ENCODE measurements around the gene PCP2. TPM values are rescaled to one million over a fixed set of nuclear protein-coding genes. Genes with fewer than 3 reads are reported as not detected.

The PCP2 gene
- total and polyA plus RNA-seq, 2 of the 13 experiments (the other 11 are each of a cell fraction or from before 2014, with no cell fraction given): 0.62 TPM; not detected in 1

- no peak for TF ChIP-seq SOX13 (IDR thresholded peaks at IDR 0.05)
- no peak for TF ChIP-seq SOX13 (CRISPR knock-in tag; conservative IDR thresholded peaks at IDR 0.05 in 1 of 2, IDR thresholded peaks at IDR 0.05 in 1 of 2)
- peak; percentile 100 for TF ChIP-seq ZNF552 (CRISPR knock-in tag; IDR thresholded peaks at IDR 0.05; ENCODE audit: borderline replicate concordance)
- TF ChIP-seq JUND (CRISPR knock-in tag; IDR thresholded peaks at IDR 0.05): no peak
- peak; percentile 36; the same call in 1 of the 2 replicates for TF ChIP-seq RAD21 (CRISPR knock-in tag; IDR thresholded peaks at IDR 0.05)
- no peak for TF ChIP-seq ZNF841 (CRISPR knock-in tag; IDR thresholded peaks at IDR 0.05; ENCODE audit: borderline replicate concordance)
- no peak for TF ChIP-seq NR2F2 (IDR thresholded peaks at IDR 0.05; ENCODE audit: borderline replicate concordance, low read depth)
- TF ChIP-seq ATAD3A (CRISPR knock-in tag; IDR thresholded peaks at IDR 0.05): no peak
- no peak for TF ChIP-seq GZF1 (CRISPR knock-in tag; IDR thresholded peaks at IDR 0.05)
- TF ChIP-seq SRSF1 (optimal IDR thresholded peaks at IDR 0.05; ENCODE audit: low read depth, low read length): no peak
- TF ChIP-seq GATAD2A (CRISPR knock-in tag; IDR thresholded peaks at IDR 0.05): peak; percentile 35; the same call in 1 of the 2 replicates
- no peak for TF ChIP-seq GTF2F1 (IDR thresholded peaks at IDR 0.05; ENCODE audit: low read length)
- TF ChIP-seq MAZ (IDR thresholded peaks at IDR 0.05; ENCODE audit: borderline replicate concordance, low read depth, low read length): peak; percentile 55; the same call in 1 of the 2 replicates
- no peak for TF ChIP-seq MAZ (CRISPR knock-in tag; IDR thresholded peaks at IDR 0.05; ENCODE audit: low read depth)
- no peak for TF ChIP-seq MYC (CRISPR knock-in tag; IDR thresholded peaks at IDR 0.05; ENCODE audit: borderline replicate concordance)
- TF ChIP-seq RELA (CRISPR knock-in tag; IDR thresholded peaks at IDR 0.05): no peak
- TF ChIP-seq ZNF282 (IDR thresholded peaks at IDR 0.05; ENCODE audit: partially characterized antibody): no peak
- no peak for TF ChIP-seq ZNF276 (CRISPR knock-in tag; IDR thresholded peaks at IDR 0.05; ENCODE audit: low read depth)
- TF ChIP-seq ZBTB25 (CRISPR knock-in tag; IDR thresholded peaks at IDR 0.05): 0 out of 2 replicates have a peak, but pooled peaks have one; percentile 20
- TF ChIP-seq ZNF609 (CRISPR knock-in tag; IDR thresholded peaks at IDR 0.05; ENCODE audit: borderline replicate concordance): 0 out of 2 replicates have a peak, but pooled peaks have one; percentile 13
- TF ChIP-seq ZNF75D (CRISPR knock-in tag; IDR thresholded peaks at IDR 0.05; ENCODE audit: borderline replicate concordance): no peak
- no peak for TF ChIP-seq KLF16 (CRISPR knock-in tag; IDR thresholded peaks at IDR 0.05)
- no peak for TF ChIP-seq HOXA5 (CRISPR knock-in tag; IDR thresholded peaks at IDR 0.05)
Measured at GRCh38 chr19:7681340-7682174, 48.0 kb upstream of the PCP2 start (continued).
